ENCODE data around the gene ARMC9. TPM values are rescaled to one million over a fixed set of nuclear protein-coding genes. Genes with fewer than 3 reads are reported as not detected.

Gene ARMC9
- total and polyA plus RNA-seq, 2 donors from 2014 or later, result 7.3 to 18.2 TPM

- Histone ChIP-seq H3K27me3 (ENCODE audit: control insufficient read depth, insufficient read depth, low read length) (no peaks in the 10 kb centered on the region), H3K9ac (ENCODE audit: low read length in 3 of 3) (no peak overlapping the region), H3K9me3 (ENCODE audit: control insufficient read depth in 2 of 3, insufficient read depth in 1 of 3, low read length in 3 of 3) (no peaks in the 10 kb centered on the region), H3K4me3 (ENCODE audit: low read length in 3 of 3) (no peak overlapping the region), H3K4me1 (ENCODE audit: control insufficient read depth in 2 of 3, insufficient read depth in 2 of 3, low read depth in 1 of 3, low read length in 3 of 3) (no peaks in the 10 kb centered on the region), H3K36me3 (ENCODE audit: control insufficient read depth in 2 of 3, insufficient read depth in 3 of 3, low read length in 3 of 3) (no peaks in the 10 kb centered on the region), H3K27ac (ENCODE audit: low read depth in 2 of 2, low read length in 2 of 2) (no peak overlapping the region)
- intact Hi-C loops (cut with DNase I), result no loop called here
- no peak for FAIRE-seq
- DNase-seq, result no peak
- no peak for TF ChIP-seq CTCF (IDR thresholded peaks at IDR 0.05; ENCODE audit: borderline replicate concordance, extremely low read depth, insufficient read depth)
Observed at GRCh38 chr2:231321021-231321420, 122.6 kb downstream of the ARMC9 start.

- no peaks in the 10 kb centered on the region for H3K4me1 ChIP-seq (ENCODE audit: control insufficient read depth in 2 of 3, insufficient read depth in 2 of 3, low read depth in 1 of 3, low read length in 3 of 3)
- no peaks in the 10 kb centered on the region for H3K36me3 ChIP-seq (ENCODE audit: control insufficient read depth in 2 of 3, insufficient read depth in 3 of 3, low read length in 3 of 3)
- H3K9me3 ChIP-seq (ENCODE audit: control insufficient read depth in 2 of 3, insufficient read depth in 1 of 3, low read length in 3 of 3), result no peaks in the 10 kb centered on the region
- no peak overlapping the region for H3K9ac ChIP-seq (ENCODE audit: low read length in 3 of 3)
- H3K27ac ChIP-seq (ENCODE audit: low read depth in 2 of 2, low read length in 2 of 2), result no peak overlapping the region
- DNase-seq (no peak), FAIRE-seq (no peak)
- H3K27me3 ChIP-seq (ENCODE audit: control insufficient read depth, insufficient read depth, low read length), result no peaks in the 10 kb centered on the region
- H3K4me3 ChIP-seq (ENCODE audit: low read length in 3 of 3), result no peak overlapping the region
- intact Hi-C loops (cut with DNase I), result no loop called here
- no peak for TF ChIP-seq CTCF (IDR thresholded peaks at IDR 0.05; ENCODE audit: borderline replicate concordance, extremely low read depth, insufficient read depth)
Observed at GRCh38 chr2:231321556-231322334, 123.3 kb downstream of the ARMC9 start.

DNA sequence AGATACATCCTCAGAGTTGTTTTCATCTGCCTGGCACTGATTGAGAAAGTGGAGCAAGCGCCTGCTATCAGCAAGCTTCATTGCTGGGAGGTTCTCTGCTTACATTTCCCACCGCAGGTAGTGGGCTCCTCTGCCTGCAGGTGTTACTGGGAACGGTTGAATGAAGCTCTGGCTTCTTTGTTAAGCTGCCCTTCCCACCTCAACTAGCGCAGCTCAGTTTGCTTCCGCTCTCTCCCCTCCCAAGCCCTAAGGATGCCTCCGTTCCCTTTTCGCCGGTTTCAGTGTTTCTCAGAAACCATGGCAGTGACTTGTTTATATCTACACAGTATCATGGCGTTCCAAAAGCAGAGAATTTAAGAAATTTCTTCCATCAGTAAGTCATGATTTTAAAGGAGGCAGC lies 124.9 kb downstream of the ARMC9 start:
- DNase-seq, result peak in 1 of 5 donors; percentile 26
- TF ChIP-seq CTCF (IDR thresholded peaks at IDR 0.05; ENCODE audit: borderline replicate concordance, extremely low read depth, insufficient read depth), result no peak
- H3K4me3 ChIP-seq (ENCODE audit: low read length in 3 of 3), result no peak overlapping the region
- intact Hi-C loops (cut with DNase I), result no loop called here
- no peak overlapping the region for H3K27ac ChIP-seq (ENCODE audit: low read depth in 2 of 2, low read length in 2 of 2)
- no peak for FAIRE-seq
- H3K27me3 ChIP-seq (ENCODE audit: control insufficient read depth, insufficient read depth, low read length), result no peaks in the 10 kb centered on the region
- H3K36me3 ChIP-seq (ENCODE audit: control insufficient read depth in 2 of 3, insufficient read depth in 3 of 3, low read length in 3 of 3), result no peaks in the 10 kb centered on the region
- no peaks in the 10 kb centered on the region for H3K4me1 ChIP-seq (ENCODE audit: control insufficient read depth in 2 of 3, insufficient read depth in 2 of 3, low read depth in 1 of 3, low read length in 3 of 3)
- no peak overlapping the region for H3K9ac ChIP-seq (ENCODE audit: low read length in 3 of 3)
- H3K9me3 ChIP-seq (ENCODE audit: control insufficient read depth in 2 of 3, insufficient read depth in 1 of 3, low read length in 3 of 3), result no peaks in the 10 kb centered on the region
